ENCODE measurements around the gene HLCS. TPM values are rescaled to one million over a fixed set of nuclear protein-coding genes. Genes with fewer than 3 reads are reported as not detected.

The HLCS gene
- total RNA-seq, 2 donors from 2014 or later: 17.5 to 29.3 TPM

Other genes with a start within 250 kb of the HLCS start
- not detected for gene RIPPLY3, start 40.0 kb upstream of the HLCS start, total RNA-seq
- 10 to 100 TPM in 1 of 2 donors, 1 to 10 TPM in 1; 7.6 to 13.4 TPM for gene PIGP, start 106.4 kb upstream of the HLCS start, total RNA-seq
- 100 to 1,000 TPM in 1 of 2 donors, 10 to 100 TPM in 1; 85.2 to 115 TPM for gene TTC3, start 106.6 kb upstream of the HLCS start, total RNA-seq

All from thoracic aorta (tissue), 2 donors.